HG03460 (cell line): ENCODE measurements around the gene RMRP.

Experiments used
- ATAC-seq: cut with Tn5 transposase; IDR thresholded peaks from one replicate; pipeline ENCODE4 v1.9.1; 2021; ENCODE audit not compliant: unreplicated experiment

RMRP gene

DNA sequence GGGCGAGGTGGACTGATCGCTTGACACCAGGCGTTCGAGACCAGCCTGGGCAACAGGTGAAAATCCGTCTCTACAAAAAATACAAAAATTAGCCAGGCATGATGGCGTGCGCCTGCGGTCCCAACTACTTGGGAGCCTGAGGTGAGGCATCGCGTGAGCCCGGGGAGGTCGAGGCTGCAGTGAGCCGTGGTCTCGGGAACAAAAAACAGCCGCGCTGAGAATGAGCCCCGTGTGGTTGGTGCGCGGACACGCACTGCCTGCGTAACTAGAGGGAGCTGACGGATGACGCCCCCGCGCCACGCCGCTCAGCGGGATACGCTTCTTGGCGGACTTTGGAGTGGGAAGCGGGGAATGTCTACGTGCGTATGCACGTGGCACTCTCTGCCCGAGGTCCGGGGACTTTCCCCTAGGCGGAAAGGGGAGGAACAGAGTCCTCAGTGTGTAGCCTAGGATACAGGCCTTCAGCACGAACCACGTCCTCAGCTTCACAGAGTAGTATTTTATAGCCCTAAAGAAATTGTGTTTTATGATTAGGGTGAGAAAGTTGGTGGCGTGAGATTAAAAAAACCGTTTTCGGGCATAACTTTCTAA is at the start of gene RMRP:
TSS of gene RMRP (minus strand) at position 474 of the 591 bp plus-strand sequence.
- peak; percentile 86 for ATAC-seq

GRCh38 chr9:35706951-35707350 is 49.1 kb upstream of the RMRP start:
- ATAC-seq: no peak

DNA sequence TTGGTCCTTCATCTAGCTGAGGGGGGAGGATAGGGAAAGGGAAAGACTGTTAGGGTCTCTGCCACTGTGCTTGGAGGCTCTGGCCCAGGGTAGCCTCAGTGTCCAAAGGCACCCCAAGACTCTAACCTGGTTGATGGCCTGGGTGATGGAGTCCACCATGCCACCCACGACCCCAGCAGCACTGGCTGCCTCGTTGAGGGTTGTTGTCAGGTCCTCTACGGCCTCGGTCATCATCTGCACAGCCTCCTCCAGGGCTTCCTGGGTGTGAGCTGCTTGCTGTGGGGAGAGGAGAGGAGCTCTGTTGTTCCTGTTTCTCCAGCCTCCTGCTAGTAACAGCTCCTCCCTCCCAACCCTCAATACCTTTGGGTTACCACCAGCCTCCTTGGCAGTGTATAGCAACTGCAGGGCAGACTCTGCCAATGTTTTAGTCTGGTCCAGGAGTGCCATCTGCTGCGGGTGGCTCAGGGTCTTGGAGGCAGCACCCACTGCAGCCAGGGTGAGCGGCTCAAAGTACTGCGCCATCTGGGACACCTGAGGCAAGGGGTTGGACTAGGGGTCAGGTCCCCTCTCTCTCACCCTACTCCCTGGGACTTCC is 48.1 kb upstream of the RMRP start:
- no peak for ATAC-seq

DNA sequence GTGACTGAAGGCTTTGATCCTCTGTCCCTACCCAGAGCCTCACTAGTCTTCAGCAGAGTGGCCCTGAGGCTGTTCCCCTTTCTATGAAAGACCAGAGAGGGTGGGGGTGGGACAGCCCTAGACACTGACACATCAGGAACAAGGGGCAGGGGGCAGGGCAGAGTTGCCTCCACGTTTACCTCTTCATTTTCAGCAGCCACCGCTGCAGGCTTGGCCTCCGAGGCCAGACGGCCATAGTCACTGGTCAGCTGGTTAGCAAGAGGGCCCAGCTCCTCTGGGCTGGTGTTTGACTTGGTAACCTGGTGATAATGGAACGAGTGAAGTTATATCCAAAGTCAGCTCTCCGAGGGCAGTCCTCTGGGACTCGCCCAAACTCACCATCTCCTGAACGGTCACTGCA is 47.6 kb upstream of the RMRP start:
- ATAC-seq: no peak

DNA sequence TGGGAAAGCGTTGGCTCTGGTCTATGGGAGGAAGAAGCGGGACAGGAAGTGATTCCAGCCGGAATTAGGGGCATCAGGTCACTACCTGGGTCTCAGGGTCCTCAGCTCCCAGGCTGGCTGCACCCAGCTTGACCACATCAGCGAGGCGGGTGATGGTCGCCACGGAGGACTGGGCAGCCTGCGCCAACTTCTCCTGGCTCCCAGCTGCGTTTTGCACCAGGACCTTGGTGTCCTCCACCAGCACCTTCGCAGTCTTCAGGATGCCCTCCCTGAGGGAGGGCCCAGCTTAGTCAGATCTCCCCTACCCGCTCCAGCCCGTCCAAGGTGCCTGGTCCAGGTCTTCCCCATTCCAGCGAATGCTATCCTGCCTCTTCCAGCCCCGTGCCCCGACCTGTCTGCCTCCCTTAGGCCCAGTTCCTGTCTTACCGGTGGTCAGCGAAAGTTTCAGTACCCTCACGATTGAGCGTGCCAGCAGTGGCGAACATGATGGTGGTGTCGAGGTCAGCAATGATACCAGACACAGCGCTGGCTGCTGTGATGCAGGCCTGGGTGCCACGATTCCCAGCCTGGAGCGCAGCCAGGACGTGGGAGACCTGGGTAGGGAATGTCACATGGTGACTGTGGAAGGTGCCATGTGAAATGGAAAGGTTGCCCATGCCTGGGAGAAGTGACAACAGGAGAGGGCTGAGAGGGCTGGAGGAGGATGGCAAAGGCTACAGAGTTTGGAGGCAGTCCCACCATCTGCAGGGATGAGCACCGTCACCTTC is 46.3 kb upstream of the RMRP start:
- ATAC-seq: no peak

DNA sequence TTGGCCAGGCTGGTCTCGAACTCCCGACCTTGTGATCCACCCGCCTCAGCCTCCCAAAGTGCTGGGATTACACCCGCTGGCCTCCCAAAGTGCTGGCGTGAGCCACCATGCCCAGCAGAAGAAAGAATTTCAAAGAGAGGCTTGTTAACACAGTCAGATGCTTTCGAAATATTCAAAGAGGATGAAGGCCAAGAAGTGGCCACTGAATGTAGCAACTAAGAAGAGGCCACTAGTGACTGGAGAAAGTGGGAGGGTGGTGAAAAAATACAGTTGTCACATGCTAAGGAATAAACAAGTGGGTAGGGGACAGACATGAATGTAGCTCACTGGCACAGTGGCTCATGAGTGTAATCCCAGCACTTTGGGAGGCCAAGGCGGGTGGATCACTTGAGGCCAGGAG is 44.9 kb upstream of the RMRP start:
- ATAC-seq: no peak

GRCh38 chr9:35700942-35701341 is 43.1 kb upstream of the RMRP start:
- no peak for ATAC-seq

DNA sequence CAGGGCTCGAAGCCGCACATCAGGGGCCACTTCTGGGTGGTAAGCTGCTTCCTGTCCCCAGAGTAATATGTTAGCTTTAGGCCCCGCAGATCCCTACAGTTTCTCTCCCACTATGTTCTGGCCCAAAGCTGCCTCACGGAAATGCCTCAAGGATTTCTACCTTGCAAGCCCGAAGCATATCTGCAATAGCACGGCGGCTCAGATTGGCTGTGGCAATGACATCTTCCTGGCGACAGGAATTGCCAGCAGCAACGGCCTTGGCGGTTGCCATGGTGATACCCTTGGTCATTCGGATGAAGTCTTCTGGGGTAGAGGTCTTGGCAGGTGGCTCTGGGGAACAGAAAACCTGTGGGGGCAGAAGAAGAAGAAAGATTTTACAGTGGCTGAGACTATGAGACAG is 42.2 kb upstream of the RMRP start:
- no peak for ATAC-seq

DNA sequence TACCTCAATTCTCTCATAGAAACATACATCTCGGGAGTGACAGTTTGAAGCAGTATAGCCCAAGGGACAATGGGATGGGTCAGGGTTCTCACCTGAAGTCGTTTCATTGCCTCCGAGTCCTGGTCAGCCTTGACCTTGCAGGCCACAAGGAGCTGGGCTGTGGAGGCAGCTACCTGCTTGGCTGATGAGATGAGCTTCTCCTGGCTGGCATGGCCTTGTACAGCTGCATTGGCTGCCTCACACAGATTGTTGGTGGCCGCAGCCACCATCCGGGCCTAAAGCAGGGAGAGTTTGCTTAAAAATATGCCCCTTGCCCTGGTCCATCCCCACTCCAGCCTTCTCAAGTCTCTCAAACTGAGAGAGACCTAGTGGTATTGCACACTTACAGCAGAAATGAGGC is 40.4 kb upstream of the RMRP start:
- no peak for ATAC-seq

DNA sequence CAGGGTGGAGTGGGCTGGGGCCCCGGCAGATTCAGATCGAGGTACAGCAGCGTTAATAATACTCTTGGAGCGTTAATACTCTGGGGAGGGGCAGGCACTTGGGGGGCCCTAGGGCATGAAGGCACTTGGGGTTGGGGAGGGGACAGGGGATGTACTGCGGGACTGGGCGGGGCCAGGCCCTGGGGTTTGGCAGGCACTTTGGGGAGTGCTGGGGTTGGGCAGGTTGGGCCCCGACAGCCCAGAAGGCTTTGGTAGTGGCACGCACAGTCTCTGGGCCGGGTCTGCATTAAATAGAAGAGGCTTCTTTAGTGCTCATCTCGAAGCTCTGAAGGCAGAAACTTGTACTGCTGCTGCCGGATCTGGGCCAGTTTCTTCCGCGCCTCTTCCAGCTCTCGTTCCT is 39.7 kb upstream of the RMRP start:
- ATAC-seq: no peak

GRCh38 chr9:35696520-35697215 is 38.8 kb upstream of the RMRP start:
- peak; percentile 87 for ATAC-seq

GRCh38 chr9:35695943-35696401 is 38.2 kb upstream of the RMRP start:
- no peak for ATAC-seq

DNA sequence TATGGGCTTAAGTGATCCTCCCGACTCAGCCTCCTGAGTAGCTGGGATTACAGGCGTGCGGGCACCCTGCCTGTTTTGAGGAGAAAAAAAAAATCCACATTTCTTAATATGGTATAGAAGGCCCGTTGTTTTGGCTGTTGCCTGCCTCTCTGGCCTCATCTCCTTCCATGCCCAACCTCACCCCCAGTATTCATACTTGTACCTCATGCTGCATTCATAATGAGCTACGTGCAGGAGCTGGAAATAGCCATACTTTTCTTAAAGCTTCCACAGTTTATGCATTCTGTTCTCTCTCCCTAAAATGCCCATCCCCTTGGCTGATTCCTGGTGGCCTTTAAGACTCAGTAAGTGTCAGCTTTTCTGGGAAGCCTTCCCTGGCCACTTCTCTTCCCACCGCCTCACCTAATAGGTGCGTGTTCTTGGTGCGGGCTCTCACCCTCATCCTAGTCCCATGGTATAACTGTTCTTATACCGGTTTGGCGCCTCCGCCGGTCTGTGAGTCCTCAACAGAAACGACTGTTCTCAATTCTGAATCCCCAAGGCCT is 34.0 kb upstream of the RMRP start:
- no peak for ATAC-seq

GRCh38 chr9:35691334-35691650 is 33.5 kb upstream of the RMRP start:
- no peak for ATAC-seq

DNA sequence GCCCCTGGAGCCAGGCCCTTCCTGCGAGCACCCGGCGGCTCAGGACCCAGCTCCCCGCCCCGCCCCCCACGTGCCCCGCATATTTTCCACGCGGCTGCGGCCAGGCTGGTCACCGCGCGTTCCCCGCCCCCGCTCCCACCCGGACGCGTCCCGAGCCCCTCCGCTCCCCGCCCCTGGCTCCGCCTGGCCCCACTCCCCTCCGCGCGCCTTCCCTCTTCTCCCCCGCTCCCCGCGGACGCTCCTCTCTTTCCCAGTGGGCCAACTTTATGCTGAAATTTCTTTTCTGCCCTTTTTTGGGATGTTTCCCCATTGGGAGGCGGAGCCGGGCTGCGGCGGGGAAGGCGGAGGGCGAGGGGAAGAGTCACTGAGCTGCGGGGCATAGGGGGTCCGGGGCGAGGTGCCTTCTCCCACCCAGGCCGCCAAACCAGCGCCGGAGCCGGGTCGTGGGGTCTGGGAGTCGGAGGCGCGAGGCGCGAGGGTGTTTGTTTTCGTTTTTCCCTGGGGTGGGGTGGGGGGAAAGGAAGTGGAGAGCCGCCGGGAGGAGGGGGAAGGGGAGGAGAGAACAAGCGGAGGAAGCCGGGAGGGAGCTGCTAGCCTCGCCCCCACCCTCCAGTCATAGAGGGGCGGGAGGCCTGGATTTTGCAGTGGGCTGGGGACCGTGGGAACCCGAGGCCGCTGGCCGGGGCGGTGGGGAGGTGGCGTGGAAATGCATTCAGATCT is 33.0 kb upstream of the RMRP start:
- ATAC-seq: no peak

DNA sequence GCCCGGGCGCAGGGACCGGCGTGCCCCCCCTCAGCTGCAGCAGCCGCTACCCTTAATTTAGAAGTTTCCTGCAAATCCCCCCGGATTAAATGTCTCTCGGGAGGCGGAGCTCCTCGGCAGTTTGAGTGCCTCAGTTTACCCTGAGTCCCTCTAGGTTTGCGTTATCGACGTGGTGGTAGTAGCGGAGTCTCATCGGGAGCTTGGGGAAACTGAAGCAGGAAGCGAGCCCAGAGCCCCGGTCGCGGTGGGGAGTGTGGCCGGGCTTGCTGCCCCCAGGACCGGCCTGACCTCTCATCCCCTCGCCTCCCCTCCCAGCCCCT is 32.4 kb upstream of the RMRP start:
- no peak for ATAC-seq

- ATAC-seq: no peak
These were observed 31.9 kb upstream of the RMRP start, which contains the start of gene TPM2 for GRCh38 chr9:35689542-35690293. TSS of gene TPM2 (minus strand) at chr9:35689925. CDS start at chr9:35689817, 108 bp downstream.

DNA sequence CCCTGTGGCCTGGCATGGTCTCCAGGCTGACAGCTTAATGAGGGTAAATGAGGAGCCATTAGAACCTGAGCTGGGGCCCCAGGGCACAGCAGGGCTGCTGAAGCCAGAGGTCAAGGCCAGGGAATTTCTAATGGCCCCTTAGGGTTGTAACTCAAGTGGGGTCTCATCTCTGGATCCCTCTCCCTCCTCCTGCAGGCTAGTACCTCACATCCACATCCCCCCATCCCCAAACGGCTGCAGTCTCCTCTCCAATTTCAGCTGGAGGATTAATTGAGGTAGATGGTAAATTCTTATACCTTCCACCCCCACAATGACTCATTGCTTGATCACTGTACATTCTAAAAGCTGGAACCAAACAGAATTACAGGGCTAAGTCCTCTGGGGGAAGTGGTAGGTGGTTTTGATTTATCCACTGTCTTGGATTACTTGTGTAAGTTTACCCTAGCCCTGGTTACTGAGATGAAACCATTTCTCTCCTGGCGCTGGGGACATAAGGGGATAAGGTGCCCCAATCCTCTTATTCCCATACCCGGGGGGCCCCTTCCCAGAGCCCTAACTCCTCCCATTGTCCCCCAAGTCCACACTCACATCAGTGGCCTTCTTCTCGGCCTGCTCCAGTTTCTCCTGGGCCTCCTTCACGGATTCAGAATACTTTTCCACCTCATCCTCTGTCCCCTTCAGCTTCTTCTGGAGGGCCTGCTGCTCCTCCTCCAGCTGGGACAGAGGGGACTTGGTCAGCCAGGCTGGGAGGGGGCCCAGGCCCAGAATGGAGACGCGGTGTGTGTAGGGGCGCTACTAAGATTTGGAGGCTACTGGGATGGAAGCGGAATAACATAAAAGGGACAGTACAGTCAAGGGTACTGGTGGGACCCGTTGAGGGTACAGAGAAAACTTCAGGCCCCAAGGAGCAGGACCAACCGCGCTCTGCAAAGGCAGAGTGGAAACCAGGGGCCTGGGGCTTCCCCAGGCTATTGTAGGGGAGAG is 31.0 kb upstream of the RMRP start:
- no peak for ATAC-seq

GRCh38 chr9:35687972-35688557 is 30.2 kb upstream of the RMRP start:
- ATAC-seq: no peak
